ENCODE measurements around the gene FAM111A.

GRCh38 chr11:59182457-59183151, 39.9 kb downstream of the FAM111A start:
- TF ChIP-seq CTCF (IDR thresholded peaks at IDR 0.05 in 2 of 3, conservative IDR thresholded peaks at IDR 0.05 in 1 of 3; ENCODE audit: insufficient read depth in 2 of 3, low read depth in 1 of 3, low read length in 3 of 3): peak; percentile 31 to 47 (median 31); a peak in 4 of 6 replicates
- TF ChIP-seq UBTF (IDR thresholded peaks at IDR 0.05; ENCODE audit: borderline replicate concordance in 1 of 2, low read depth in 2 of 2, low read length in 2 of 2): no peak
